Prostate gland (tissue), 2 donors: ENCODE results near the gene TTC29. TPM values are rescaled to one million over a fixed set of nuclear protein-coding genes. Genes with fewer than 3 reads are reported as not detected.

ENCODE experiments used
- DNase-seq: peaks from one replicate; pipeline ENCODE4 v3.0.0-alpha.2; 2019; ENCODE audit warnings: low spot score
- H3K27ac ChIP-seq, 2 donors: fragments of 200-600 bp; sonication (generic); 2 replicates each; pipeline ENCODE4 v1.5.1; 2017 to 2019
- H3K27me3 ChIP-seq: fragments of 200-600 bp; sonication (generic); replicated peaks from 2 replicates; pipeline ENCODE4 v1.5.1; 2019; ENCODE audit not compliant: insufficient read depth
- H3K36me3 ChIP-seq, 2 donors: fragments of 200-600 bp; sonication (generic); 1 replicate in 1 of 2; 2 replicates in 1 of 2; pipeline versions ENCODE4 v1.5.1 to v1.8.1; 2017 to 2019
- H3K4me1 ChIP-seq: fragments of 200-600 bp; sonication (generic); replicated peaks from 2 replicates; pipeline ENCODE4 v1.5.1; 2019
- H3K4me3 ChIP-seq, 2 donors: fragments of 200-600 bp; sonication (generic); 2 replicates each; pipeline ENCODE4 v1.5.1; 2017 to 2019
- H3K9me3 ChIP-seq: fragments of 200-600 bp; sonication (generic); 2 replicates; pipeline ENCODE4 v1.5.1; 2017
- POLR2A ChIP-seq: fragments of 450-650 bp; IDR thresholded peaks from one replicate; pipeline ENCODE4 v1.6.1; 2016; ENCODE audit warnings: antibody characterized with exemption, mild to moderate bottlenecking
- POLR2AphosphoS5 ChIP-seq: sonication (generic); formaldehyde crosslinking; IDR thresholded peaks from one replicate; pipeline ENCODE4 v1.6.1; 2017; ENCODE audit warnings: antibody characterized with exemption
- WGBS: methylation state at CpG from one replicate; pipeline ENCODE4 v1.1.5; 2018; 5-methylcytosine and 5-hydroxymethylcytosine counted together
- intact Hi-C: fragments of 100-400 bp; cut with DNase I; formaldehyde crosslinking; loops from one replicate; pipeline ENCODE4 v1.14.2; 2022
- total RNA-seq, 2 donors: library from RNA; depleted of rRNA; stranded (reverse); fragments of >200 nt; gene quantifications; one replicate each; pipeline ENCODE4 v1.1.0, GENCODE V29; 2016
- TF ChIP-seq, protein P1 (sequence below), 4 experiments: fragments of 200-600 bp in 2 of 4; fragments of 450-650 bp in 2 of 4; sonication (generic) in 2 of 4; IDR thresholded peaks; 1 replicate in 3 of 4; 2 replicates in 1 of 4; pipeline ENCODE4 v1.5.1; 2016 to 2019; ENCODE audit warnings: antibody characterized with exemption in 4 of 4, mild to moderate bottlenecking in 2 of 4, moderate library complexity in 2 of 4

The TTC29 gene
- total RNA-seq, 2 donors from 2014 or later = 3.1 TPM; not detected in 1

GRCh38 chr4:146957237-146957636 is 11.6 kb upstream of the TTC29 start:
- 69% methylated on average over 4 of the region's 4 CpGs for WGBS
- Histone ChIP-seq H3K36me3 (no peaks in the 10 kb centered on the region), H3K9me3 (no peaks in the 10 kb centered on the region), H3K4me3 (no peak overlapping the region), H3K4me1 (no peaks in the 10 kb centered on the region), H3K27me3 (no peaks in the 10 kb centered on the region), H3K27ac (no peak overlapping the region)
- no peak for DNase-seq
- intact Hi-C loops = no loop called here
- TF ChIP-seq, protein P1, sequence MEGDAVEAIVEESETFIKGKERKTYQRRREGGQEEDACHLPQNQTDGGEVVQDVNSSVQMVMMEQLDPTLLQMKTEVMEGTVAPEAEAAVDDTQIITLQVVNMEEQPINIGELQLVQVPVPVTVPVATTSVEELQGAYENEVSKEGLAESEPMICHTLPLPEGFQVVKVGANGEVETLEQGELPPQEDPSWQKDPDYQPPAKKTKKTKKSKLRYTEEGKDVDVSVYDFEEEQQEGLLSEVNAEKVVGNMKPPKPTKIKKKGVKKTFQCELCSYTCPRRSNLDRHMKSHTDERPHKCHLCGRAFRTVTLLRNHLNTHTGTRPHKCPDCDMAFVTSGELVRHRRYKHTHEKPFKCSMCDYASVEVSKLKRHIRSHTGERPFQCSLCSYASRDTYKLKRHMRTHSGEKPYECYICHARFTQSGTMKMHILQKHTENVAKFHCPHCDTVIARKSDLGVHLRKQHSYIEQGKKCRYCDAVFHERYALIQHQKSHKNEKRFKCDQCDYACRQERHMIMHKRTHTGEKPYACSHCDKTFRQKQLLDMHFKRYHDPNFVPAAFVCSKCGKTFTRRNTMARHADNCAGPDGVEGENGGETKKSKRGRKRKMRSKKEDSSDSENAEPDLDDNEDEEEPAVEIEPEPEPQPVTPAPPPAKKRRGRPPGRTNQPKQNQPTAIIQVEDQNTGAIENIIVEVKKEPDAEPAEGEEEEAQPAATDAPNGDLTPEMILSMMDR (IDR thresholded peaks at IDR 0.05) = no peak
- no peak for TF ChIP-seq POLR2A
- no peak for TF ChIP-seq POLR2AphosphoS5

GRCh38 chr4:146952896-146953295 is 7.2 kb upstream of the TTC29 start:
- Histone ChIP-seq H3K9me3 (no peaks in the 10 kb centered on the region), H3K4me1 (no peaks in the 10 kb centered on the region), H3K27me3 (no peaks in the 10 kb centered on the region), H3K4me3 (no peak overlapping the region), H3K27ac (no peak overlapping the region), H3K36me3 (no peaks in the 10 kb centered on the region)
- TF ChIP-seq, protein P1 (IDR thresholded peaks at IDR 0.05) = no peak
- intact Hi-C loops = no loop called here
- DNase-seq = no peak
- WGBS = 41% methylated on average over 2 of the region's 2 CpGs

DNA sequence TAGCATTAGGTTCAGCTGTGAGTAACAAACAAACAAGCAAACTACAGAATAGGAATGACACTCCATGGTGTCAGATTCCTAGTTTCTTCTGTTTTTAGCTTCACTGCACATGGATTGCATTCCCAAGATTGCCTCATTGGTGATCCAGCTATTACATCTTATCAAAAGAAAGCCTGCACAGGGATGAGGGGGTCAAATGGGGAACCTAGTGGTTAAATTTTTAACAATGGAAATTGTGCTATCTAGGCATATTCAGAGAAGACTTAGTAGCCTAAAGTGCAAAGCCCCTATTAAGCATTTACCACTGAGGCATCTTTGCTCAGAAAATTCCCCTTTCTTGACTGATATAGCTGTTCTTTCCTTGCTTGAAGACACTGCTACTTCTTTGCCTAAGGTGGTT is 3.9 kb upstream of the TTC29 start:
- Histone ChIP-seq H3K27ac (no peak overlapping the region), H3K4me1 (peaks cover 4% of the 10 kb centered on the region), H3K27me3 (no peaks in the 10 kb centered on the region), H3K4me3 (no peak overlapping the region), H3K9me3 (no peaks in the 10 kb centered on the region), H3K36me3 (no peaks in the 10 kb centered on the region)
- intact Hi-C loops = no loop called here
- TF ChIP-seq POLR2AphosphoS5 (no peak), POLR2A (no peak)
- TF ChIP-seq, protein P1 (IDR thresholded peaks at IDR 0.05) = no peak
- DNase-seq = no peak

DNA sequence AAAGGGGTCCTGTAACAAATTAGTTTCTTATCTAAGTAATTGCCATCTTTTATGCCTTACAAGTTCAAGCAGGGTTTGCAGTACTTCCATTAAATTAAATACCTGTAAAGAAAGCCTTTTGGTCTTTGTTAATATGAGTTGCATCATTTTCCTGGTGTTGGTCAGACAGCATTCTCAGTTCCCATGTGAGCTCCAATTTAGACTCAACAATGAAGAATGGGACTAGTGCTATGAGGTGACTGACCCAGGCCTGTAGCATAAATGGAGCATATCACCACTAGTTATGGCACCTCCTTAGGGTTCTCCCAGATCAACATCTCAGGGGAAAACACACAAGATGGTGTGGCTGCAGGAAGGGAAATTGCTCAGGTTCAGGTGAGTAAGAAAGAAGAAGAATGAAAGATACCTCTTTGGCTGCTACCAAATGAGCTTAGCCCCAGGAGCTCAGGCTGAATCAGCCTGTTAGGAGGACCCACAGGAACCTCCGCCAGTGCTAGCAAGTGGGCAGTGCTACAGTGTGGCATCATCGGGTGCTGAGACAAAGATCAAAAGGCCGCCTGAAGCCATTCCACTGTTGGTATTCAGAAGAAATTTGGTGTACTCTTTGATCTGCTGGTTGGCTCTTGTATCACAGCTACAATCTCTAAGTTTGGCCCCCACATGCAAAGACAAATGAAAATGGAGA is 1.8 kb downstream of the TTC29 start:
- WGBS = 64% methylated on average over 3 of the region's 3 CpGs
- intact Hi-C loops = no loop called here

GRCh38 chr4:146932116-146932515 is 13.5 kb downstream of the TTC29 start:
- H3K27ac ChIP-seq = no peak overlapping the region
- WGBS = 85% methylated on average over 1 of the region's 1 CpG
- no peaks in the 10 kb centered on the region for H3K36me3 ChIP-seq
- intact Hi-C loops = no loop called here
- no peaks in the 10 kb centered on the region for H3K27me3 ChIP-seq
- DNase-seq = no peak
- TF ChIP-seq POLR2A (no peak), POLR2AphosphoS5 (no peak)
- TF ChIP-seq, protein P1 (IDR thresholded peaks at IDR 0.05) = no peak
- H3K9me3 ChIP-seq = no peaks in the 10 kb centered on the region
- H3K4me3 ChIP-seq = no peak overlapping the region
- H3K4me1 ChIP-seq = no peaks in the 10 kb centered on the region

More for the DNA sequence above, 1.8 kb downstream of the TTC29 start:
- no peak for DNase-seq
- TF ChIP-seq, protein P1 (IDR thresholded peaks at IDR 0.05) = no peak
- TF ChIP-seq POLR2AphosphoS5 = no peak
- H3K27ac ChIP-seq = no peak overlapping the region
- no peaks in the 10 kb centered on the region for H3K36me3 ChIP-seq
- peaks cover 4% of the 10 kb centered on the region for H3K4me1 ChIP-seq
- no peak overlapping the region for H3K4me3 ChIP-seq
- H3K9me3 ChIP-seq = no peaks in the 10 kb centered on the region
- no peaks in the 10 kb centered on the region for H3K27me3 ChIP-seq
